ENCODE results near the gene TMEM151A.

DNA sequence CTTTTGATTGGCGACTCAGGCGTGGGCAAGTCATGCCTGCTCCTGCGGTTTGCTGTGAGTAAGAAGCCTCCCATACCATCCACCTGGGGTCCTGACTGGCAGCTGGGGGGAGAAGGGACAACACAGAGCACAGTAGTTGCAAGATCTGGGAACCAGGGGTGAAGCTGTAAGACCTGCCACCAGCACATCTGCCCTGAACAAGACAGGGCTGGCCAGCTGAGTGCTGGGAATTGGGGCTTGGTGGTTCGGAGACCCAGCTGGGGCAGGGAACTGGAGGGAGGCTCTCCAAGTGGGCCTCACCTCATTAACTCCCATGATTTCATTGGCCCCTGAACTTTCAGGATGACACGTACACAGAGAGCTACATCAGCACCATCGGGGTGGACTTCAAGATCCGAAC, 19.9 kb upstream of the TMEM151A start:
- TF ChIP-seq CTCF (conservative IDR thresholded peaks at IDR 0.05; ENCODE audit: low read depth, low read length) = no peak
- no peak for TF ChIP-seq MAFK (IDR thresholded peaks at IDR 0.05; ENCODE audit: low read depth, low read length)
- TF ChIP-seq FOS (IDR thresholded peaks at IDR 0.05; ENCODE audit: low read depth, low read length) = no peak
- no peak for TF ChIP-seq BHLHE40 (IDR thresholded peaks at IDR 0.05; ENCODE audit: low read depth, low read length)
- TF ChIP-seq, protein P1, sequence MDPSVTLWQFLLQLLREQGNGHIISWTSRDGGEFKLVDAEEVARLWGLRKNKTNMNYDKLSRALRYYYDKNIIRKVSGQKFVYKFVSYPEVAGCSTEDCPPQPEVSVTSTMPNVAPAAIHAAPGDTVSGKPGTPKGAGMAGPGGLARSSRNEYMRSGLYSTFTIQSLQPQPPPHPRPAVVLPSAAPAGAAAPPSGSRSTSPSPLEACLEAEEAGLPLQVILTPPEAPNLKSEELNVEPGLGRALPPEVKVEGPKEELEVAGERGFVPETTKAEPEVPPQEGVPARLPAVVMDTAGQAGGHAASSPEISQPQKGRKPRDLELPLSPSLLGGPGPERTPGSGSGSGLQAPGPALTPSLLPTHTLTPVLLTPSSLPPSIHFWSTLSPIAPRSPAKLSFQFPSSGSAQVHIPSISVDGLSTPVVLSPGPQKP (IDR thresholded peaks at IDR 0.05; ENCODE audit: borderline replicate concordance, low read depth, low read length) = no peak
- TF ChIP-seq POLR2A (IDR thresholded peaks at IDR 0.05; ENCODE audit: low read depth, low read length) = no peak
- TF ChIP-seq SMC3 (IDR thresholded peaks at IDR 0.05; ENCODE audit: low read depth, low read length) = no peak

All from IMR-90 (cell line).